Measurements from ENCODE around the gene SLC4A1AP. TPM values are rescaled to one million over a fixed set of nuclear protein-coding genes. Genes with fewer than 3 reads are reported as not detected.

SLC4A1AP gene
- total and polyA plus RNA-seq, 2 donors from 2014 or later: 19.1 to 20.9 TPM

- intact Hi-C loops (cut with DNase I): no loop called here
- Histone ChIP-seq H3K4me1 (ENCODE audit: control insufficient read depth in 2 of 3, insufficient read depth in 2 of 3, low read depth in 1 of 3, low read length in 3 of 3) (peaks cover 0 to 4% (median 0%) of the 10 kb centered on the region in 3 donors), H3K9ac (ENCODE audit: low read length in 3 of 3) (no peak overlapping the region), H3K27me3 (ENCODE audit: control insufficient read depth, insufficient read depth, low read length) (no peaks in the 10 kb centered on the region), H3K9me3 (ENCODE audit: control insufficient read depth in 2 of 3, insufficient read depth in 1 of 3, low read length in 3 of 3) (no peaks in the 10 kb centered on the region), H3K27ac (ENCODE audit: low read depth in 2 of 2, low read length in 2 of 2) (no peak overlapping the region), H3K36me3 (ENCODE audit: control insufficient read depth in 2 of 3, insufficient read depth in 3 of 3, low read length in 3 of 3) (peaks cover 15 to 54% (median 21%) of the 10 kb centered on the region in 3 donors), H3K4me3 (ENCODE audit: low read length in 3 of 3) (no peak overlapping the region)
- DNase-seq (no peak), FAIRE-seq (no peak)
- no peak for TF ChIP-seq CTCF (IDR thresholded peaks at IDR 0.05; ENCODE audit: borderline replicate concordance, extremely low read depth, insufficient read depth)
Measured at GRCh38 chr2:27634291-27634690, 29.4 kb upstream of the SLC4A1AP start.

GRCh38 chr2:27636766-27637165 is 26.9 kb upstream of the SLC4A1AP start:
- no peak for TF ChIP-seq CTCF (IDR thresholded peaks at IDR 0.05; ENCODE audit: borderline replicate concordance, extremely low read depth, insufficient read depth)
- Histone ChIP-seq H3K27me3 (ENCODE audit: control insufficient read depth, insufficient read depth, low read length) (no peaks in the 10 kb centered on the region), H3K27ac (ENCODE audit: low read depth in 2 of 2, low read length in 2 of 2) (no peak overlapping the region), H3K4me1 (ENCODE audit: control insufficient read depth in 2 of 3, insufficient read depth in 2 of 3, low read depth in 1 of 3, low read length in 3 of 3) (no peaks in the 10 kb centered on the region), H3K4me3 (ENCODE audit: low read length in 3 of 3) (no peak overlapping the region), H3K9ac (ENCODE audit: low read length in 3 of 3) (no peak overlapping the region), H3K9me3 (ENCODE audit: control insufficient read depth in 2 of 3, insufficient read depth in 1 of 3, low read length in 3 of 3) (no peaks in the 10 kb centered on the region), H3K36me3 (ENCODE audit: control insufficient read depth in 2 of 3, insufficient read depth in 3 of 3, low read length in 3 of 3) (peaks cover 17 to 59% (median 25%) of the 10 kb centered on the region in 3 donors)
- FAIRE-seq (no peak), DNase-seq (no peak)
- intact Hi-C loops (cut with DNase I): no loop called here

GRCh38 chr2:27638037-27638637 is 25.6 kb upstream of the SLC4A1AP start:
- Histone ChIP-seq H3K9ac (ENCODE audit: low read length in 3 of 3) (no peak overlapping the region), H3K36me3 (ENCODE audit: control insufficient read depth in 2 of 3, insufficient read depth in 3 of 3, low read length in 3 of 3) (peaks cover 14 to 56% (median 19%) of the 10 kb centered on the region in 3 donors), H3K4me1 (ENCODE audit: control insufficient read depth in 2 of 3, insufficient read depth in 2 of 3, low read depth in 1 of 3, low read length in 3 of 3) (no peaks in the 10 kb centered on the region), H3K27ac (ENCODE audit: low read depth in 2 of 2, low read length in 2 of 2) (no peak overlapping the region), H3K27me3 (ENCODE audit: control insufficient read depth, insufficient read depth, low read length) (no peaks in the 10 kb centered on the region), H3K4me3 (ENCODE audit: low read length in 3 of 3) (no peak overlapping the region), H3K9me3 (ENCODE audit: control insufficient read depth in 2 of 3, insufficient read depth in 1 of 3, low read length in 3 of 3) (no peaks in the 10 kb centered on the region)
- intact Hi-C loops (cut with DNase I): no loop called here
- DNase-seq: no peak
- FAIRE-seq: no peak
- TF ChIP-seq CTCF (IDR thresholded peaks at IDR 0.05; ENCODE audit: borderline replicate concordance, extremely low read depth, insufficient read depth): no peak

- Histone ChIP-seq H3K4me1 (ENCODE audit: control insufficient read depth in 2 of 3, insufficient read depth in 2 of 3, low read depth in 1 of 3, low read length in 3 of 3) (no peaks in the 10 kb centered on the region), H3K9me3 (ENCODE audit: control insufficient read depth in 2 of 3, insufficient read depth in 1 of 3, low read length in 3 of 3) (no peaks in the 10 kb centered on the region), H3K9ac (ENCODE audit: low read length in 3 of 3) (no peak overlapping the region), H3K4me3 (ENCODE audit: low read length in 3 of 3) (no peak overlapping the region), H3K36me3 (ENCODE audit: control insufficient read depth in 2 of 3, insufficient read depth in 3 of 3, low read length in 3 of 3) (peaks cover 14 to 56% (median 19%) of the 10 kb centered on the region in 3 donors), H3K27me3 (ENCODE audit: control insufficient read depth, insufficient read depth, low read length) (no peaks in the 10 kb centered on the region), H3K27ac (ENCODE audit: low read depth in 2 of 2, low read length in 2 of 2) (no peak overlapping the region)
- DNase-seq (no peak), FAIRE-seq (no peak)
- intact Hi-C loops (cut with DNase I): no loop called here
- no peak for TF ChIP-seq CTCF (IDR thresholded peaks at IDR 0.05; ENCODE audit: borderline replicate concordance, extremely low read depth, insufficient read depth)
Measured at GRCh38 chr2:27638709-27639108, 25.0 kb upstream of the SLC4A1AP start.
